ENCODE data around the gene LKAAEAR1. TPM values are rescaled to one million over a fixed set of nuclear protein-coding genes. Genes with fewer than 3 reads are reported as not detected.

Gene LKAAEAR1
- total and polyA plus RNA-seq, 8 donors: 0.22 to 0.24 TPM; not detected in 6

DNA sequence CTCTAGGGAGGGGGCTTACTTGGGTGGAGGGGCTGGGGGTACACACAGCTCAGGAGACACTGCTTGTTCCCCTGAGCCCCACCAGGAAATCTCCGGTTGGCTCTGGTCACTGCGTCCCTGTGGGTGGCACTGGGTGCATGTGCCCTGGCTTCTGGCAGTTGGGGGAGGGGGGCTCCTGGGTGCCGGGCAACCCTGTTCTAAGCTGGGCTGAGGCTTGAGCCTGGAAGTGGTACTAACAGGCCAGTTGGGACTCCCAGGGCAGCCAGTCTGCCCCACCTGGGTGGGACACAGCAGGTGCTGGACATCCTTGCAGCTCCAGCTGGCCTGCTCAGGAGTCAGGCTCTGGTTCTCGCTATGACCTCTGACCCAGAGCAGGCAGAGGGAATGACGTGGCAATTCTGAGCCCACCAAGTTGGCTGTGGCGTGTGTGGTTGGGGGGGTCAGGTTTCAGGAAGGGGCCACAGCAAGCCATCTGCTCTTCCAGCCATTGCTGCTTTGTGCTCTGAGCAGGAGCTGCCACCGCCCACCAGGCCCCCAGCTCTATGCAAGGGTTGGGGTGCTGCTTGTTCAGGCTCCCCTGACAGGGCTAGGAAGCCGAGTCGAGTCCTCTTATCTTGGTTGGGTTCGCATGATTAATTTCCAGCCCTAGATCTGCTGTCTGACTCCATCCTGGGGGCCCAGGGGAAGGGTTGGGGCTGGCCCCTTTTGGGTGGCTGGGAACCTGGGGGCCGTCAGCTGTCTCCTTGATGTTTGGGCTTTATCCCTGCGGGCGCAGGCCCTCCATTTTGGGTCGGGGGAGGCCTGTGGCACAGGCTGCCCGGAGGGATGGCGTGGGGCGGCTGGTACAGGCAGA is 47.6 kb downstream of the LKAAEAR1 start:
- Histone ChIP-seq H3K9me3 (no peaks in the 10 kb centered on the region), H3K27me3 (no peaks in the 10 kb centered on the region), H3K4me3 (no peak overlapping the region), H3K36me3 (peaks cover 0 to 15% (median 0%) of the 10 kb centered on the region in 3 donors), H3K27ac (no peak overlapping the region), H3K4me1 (peaks cover 0 to 5% (median 0%) of the 10 kb centered on the region in 3 donors)
- WGBS, 2 donors: 53 to 61% methylated on average over 17 of the region's 17 CpGs
- FAIRE-seq: no peak
- no peak for ATAC-seq
- TF ChIP-seq CTCF (IDR thresholded peaks at IDR 0.05): no peak
- peak in 2 of 6 donors; percentile 29 to 70 for DNase-seq
- intact Hi-C loops (cut with DNase I): loop anchor here in 1 of 3 donors (10.0 kb wide), 1 partner anchor 88 kb away; no protein-coding TSS in a partner anchor

- H3K4me3 ChIP-seq: no peak within 1 kb of the TSS
- no peak for TF ChIP-seq CTCF (IDR thresholded peaks at IDR 0.05)
- no peaks in the 10 kb centered on the region for H3K27me3 ChIP-seq
- WGBS, 2 donors: 56 to 65% methylated on average over 10 of the region's 10 CpGs
- H3K9me3 ChIP-seq: no peaks in the 10 kb centered on the region
- peaks cover 0 to 18% (median 3%) of the 10 kb centered on the region in 3 donors for H3K36me3 ChIP-seq
- peaks cover 0 to 5% (median 0%) of the 10 kb centered on the region in 3 donors for H3K4me1 ChIP-seq
- DNase-seq (no peak), FAIRE-seq (no peak), ATAC-seq (no peak)
- intact Hi-C loops (cut with DNase I): loop anchor here in 1 of 3 donors (10.0 kb wide), 1 partner anchor 89 kb away; no protein-coding TSS in a partner anchor
- H3K27ac ChIP-seq: no peak within 1 kb of the TSS
Observed at GRCh38 chr20:64035933-64036345, 48.3 kb downstream of the LKAAEAR1 start, which contains the start of gene C20orf204. C20orf204 (plus strand) TSS chr20:64036182; CDS start chr20:64036324, 142 bp downstream.

DNA sequence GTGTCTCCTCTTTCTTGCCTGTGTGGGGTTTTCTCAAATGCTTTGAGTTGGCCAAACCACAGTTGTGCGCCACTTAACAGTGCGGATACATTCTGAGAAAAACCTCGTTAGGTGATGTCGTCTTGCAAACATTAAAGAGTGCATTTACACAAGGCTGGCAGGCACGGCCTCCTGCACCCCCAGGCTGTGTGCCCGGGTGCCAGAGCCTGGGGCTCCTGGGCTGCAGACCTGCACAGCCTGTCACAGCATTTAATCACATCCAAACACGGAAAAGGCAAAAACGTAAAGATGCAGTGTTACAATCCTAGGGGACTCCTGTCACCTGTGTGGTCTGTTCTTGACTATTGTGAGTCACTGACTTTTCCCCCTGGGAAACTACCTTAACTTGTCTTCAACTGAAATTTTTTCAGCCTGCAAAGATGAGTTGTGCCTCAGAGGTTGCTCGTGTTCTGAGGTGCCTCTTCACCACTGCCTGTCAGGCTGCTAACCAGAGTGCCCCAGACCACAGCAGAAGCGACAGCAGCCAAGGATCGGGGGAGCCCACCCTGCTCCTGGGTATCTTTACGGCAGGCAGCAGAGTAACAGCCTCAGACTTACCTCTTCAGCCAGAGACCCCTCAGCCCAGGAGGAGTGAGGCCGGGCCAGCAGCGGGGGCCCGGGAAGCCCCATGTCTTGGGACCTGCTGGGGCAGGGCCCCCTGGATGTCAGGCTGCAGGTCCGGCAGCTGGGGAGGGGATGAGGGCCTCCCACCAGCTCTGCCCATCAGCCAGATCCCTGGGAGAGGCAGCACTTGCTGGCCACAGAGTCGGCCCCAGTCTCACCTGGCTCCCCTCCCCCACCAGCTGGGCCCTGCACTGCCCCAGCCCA is 48.9 kb downstream of the LKAAEAR1 start:
- FAIRE-seq: no peak

GRCh38 chr20:64033981-64034493 is 50.2 kb downstream of the LKAAEAR1 start:
- DNase-seq: no peak
- FAIRE-seq: no peak

More for the DNA sequence above, 48.9 kb downstream of the LKAAEAR1 start:
- peaks cover 5 to 25% (median 9%) of the 10 kb centered on the region in 3 donors for H3K36me3 ChIP-seq
- no peak overlapping the region for H3K4me3 ChIP-seq
- no peak for TF ChIP-seq CTCF (IDR thresholded peaks at IDR 0.05)
- H3K27me3 ChIP-seq: no peaks in the 10 kb centered on the region
- ATAC-seq (no peak), DNase-seq (peak in 1 of 6 donors; percentile 7)
- intact Hi-C loops (cut with DNase I): loop anchor here in 1 of 3 donors (10.0 kb wide), 1 partner anchor 90 kb away; no protein-coding TSS in a partner anchor
- no peak overlapping the region for H3K27ac ChIP-seq
- H3K9me3 ChIP-seq: no peaks in the 10 kb centered on the region
- peaks cover 0 to 5% (median 0%) of the 10 kb centered on the region in 3 donors for H3K4me1 ChIP-seq
- whole genome bisulfite sequencing, 2 donors: 77 to 84% methylated on average over 13 to 17 of the region's 17 CpGs

More at GRCh38 chr20:64033981-64034493, 50.2 kb downstream of the LKAAEAR1 start:
- H3K27ac ChIP-seq: no peak overlapping the region
- no peak for ATAC-seq
- intact Hi-C loops (cut with DNase I): loop anchor here in 1 of 3 donors (10.0 kb wide), 1 partner anchor 91 kb away; no protein-coding TSS in a partner anchor
- no peak for TF ChIP-seq CTCF (IDR thresholded peaks at IDR 0.05)
- H3K9me3 ChIP-seq: no peaks in the 10 kb centered on the region
- no peaks in the 10 kb centered on the region for H3K4me1 ChIP-seq
- no peaks in the 10 kb centered on the region for H3K27me3 ChIP-seq
- 77 to 81% methylated on average over 11 of the region's 11 CpGs for WGBS, 2 donors
- peaks cover 10 to 37% (median 18%) of the 10 kb centered on the region in 3 donors for H3K36me3 ChIP-seq
- no peak overlapping the region for H3K4me3 ChIP-seq

Small RNA genes within 50 kb of the gene (microRNA-seq; reads per million reads assigned to microRNA genes)
- 0.29 to 0.39 reads per million in 2 donors for gene MIR6813

Other genes starting within 250 kb of the LKAAEAR1 start
- not detected for gene ABHD16B, start 222.9 kb downstream of the LKAAEAR1 start, total RNA-seq
- under 1 TPM; 0.12 to 0.53 TPM for gene ABHD16B, start 222.9 kb downstream of the LKAAEAR1 start, polyA plus RNA-seq
- gene TPD52L2, start 219.1 kb downstream of the LKAAEAR1 start, total RNA-seq: 10 to 100 TPM; 16.3 to 35.0 (median 22.3) TPM
- gene TPD52L2, start 219.1 kb downstream of the LKAAEAR1 start, polyA plus RNA-seq: 10 to 100 TPM; 33.8 to 47.3 TPM
- 10 to 100 TPM; 25.0 to 31.5 (median 29.2) TPM for gene DNAJC5, start 189.3 kb downstream of the LKAAEAR1 start, total RNA-seq
- 10 to 100 TPM; 20.1 to 23.3 TPM for gene DNAJC5, start 189.3 kb downstream of the LKAAEAR1 start, polyA plus RNA-seq
- 10 to 100 TPM; 13.9 to 23.1 (median 17.2) TPM for gene UCKL1, start 128.0 kb downstream of the LKAAEAR1 start, total RNA-seq
- 10 to 100 TPM; 67.8 to 84.7 TPM for gene UCKL1, start 128.0 kb downstream of the LKAAEAR1 start, polyA plus RNA-seq
- 10 to 100 TPM in 3 of 6 donors, 1 to 10 TPM in 3; 8.5 to 12.8 (median 9.8) TPM for gene ZNF512B, start 114.5 kb downstream of the LKAAEAR1 start, total RNA-seq
- gene ZNF512B, start 114.5 kb downstream of the LKAAEAR1 start, polyA plus RNA-seq: 10 to 100 TPM; 12.8 to 22.0 TPM
- gene SAMD10, start 104.8 kb downstream of the LKAAEAR1 start, total RNA-seq: 1 to 10 TPM; 1.3 to 5.2 (median 3.1) TPM
- 1 to 10 TPM; 5.6 to 7.3 TPM for gene SAMD10, start 104.8 kb downstream of the LKAAEAR1 start, polyA plus RNA-seq
- 10 to 100 TPM; 27.2 to 39.4 (median 32.2) TPM for gene PRPF6, start 103.3 kb downstream of the LKAAEAR1 start, total RNA-seq
- 10 to 100 TPM; 35.7 to 49.2 TPM for gene PRPF6, start 103.3 kb downstream of the LKAAEAR1 start, polyA plus RNA-seq
- 1 to 10 TPM in 1 of 6 donors, under 1 TPM in 5; 0.31 to 1.0 (median 0.70) TPM for gene C20orf204, start 48.2 kb downstream of the LKAAEAR1 start, total RNA-seq
- gene C20orf204, start 48.2 kb downstream of the LKAAEAR1 start, polyA plus RNA-seq: 1 to 10 TPM; 2.4 to 3.7 TPM
- gene SOX18, start 34.8 kb downstream of the LKAAEAR1 start, total RNA-seq: 1 to 10 TPM; 3.7 to 9.1 (median 5.2) TPM
- gene SOX18, start 34.8 kb downstream of the LKAAEAR1 start, polyA plus RNA-seq: 1 to 10 TPM; 6.1 to 6.4 TPM
- gene TCEA2, start 21.2 kb downstream of the LKAAEAR1 start, total RNA-seq: 10 to 100 TPM; 11.6 to 24.5 (median 13.9) TPM
- gene TCEA2, start 21.2 kb downstream of the LKAAEAR1 start, polyA plus RNA-seq: 10 to 100 TPM; 35.7 to 52.9 TPM
- gene RGS19, start 4.9 kb downstream of the LKAAEAR1 start, total RNA-seq: 10 to 100 TPM in 1 of 6 donors, 1 to 10 TPM in 5; 3.2 to 11.9 (median 4.1) TPM
- 1 to 10 TPM; 7.5 to 8.9 TPM for gene RGS19, start 4.9 kb downstream of the LKAAEAR1 start, polyA plus RNA-seq
- gene OPRL1, start 4.3 kb downstream of the LKAAEAR1 start, total RNA-seq: 1 to 10 TPM in 3 of 6 donors, under 1 TPM in 3; 0.25 to 2.2 (median 1.1) TPM
- under 1 TPM; 0.49 to 0.94 TPM for gene OPRL1, start 4.3 kb downstream of the LKAAEAR1 start, polyA plus RNA-seq
- gene NPBWR2, start 23.2 kb upstream of the LKAAEAR1 start, total RNA-seq: not detected
- not detected for gene NPBWR2, start 23.2 kb upstream of the LKAAEAR1 start, polyA plus RNA-seq
- gene MYT1, start 80.1 kb upstream of the LKAAEAR1 start, total RNA-seq: under 1 TPM; 0.13 to 0.67 (median 0.37) TPM
- gene MYT1, start 80.1 kb upstream of the LKAAEAR1 start, polyA plus RNA-seq: 1 to 10 TPM in 1 of 2 donors, under 1 TPM in 1; 0.76 to 5.1 TPM
- gene PCMTD2, start 171.3 kb upstream of the LKAAEAR1 start, total RNA-seq: 10 to 100 TPM; 11.8 to 36.2 (median 24.0) TPM
- 10 to 100 TPM; 22.2 to 36.8 TPM for gene PCMTD2, start 171.3 kb upstream of the LKAAEAR1 start, polyA plus RNA-seq